GM23338 (cell line): ENCODE results near the gene TUB. TPM values are rescaled to one million over a fixed set of nuclear protein-coding genes. Genes with fewer than 3 reads are reported as not detected.

ENCODE experiments used
- ATAC-seq: fragments of 200-7000 bp; cut with Tn5 transposase; 3 replicates; pipeline ENCODE4 v1.9.1; 2020
- DNase-seq: peaks from one replicate; pipeline ENCODE4 v3.0.0-alpha.2; 2015; ENCODE audit warnings: low spot score
- H2AFZ ChIP-seq: fragments of 200-600 bp; sonication (generic); 2 replicates; pipeline ENCODE4 v1.8.0; 2016; ENCODE audit warnings: antibody characterized with exemption, mild to moderate bottlenecking, moderate library complexity
- H3F3A ChIP-seq: fragments of 200-600 bp; sonication (generic); replicated peaks from 2 replicates; pipeline ENCODE4 v1.8.0; 2017; ENCODE audit warnings: antibody characterized with exemption, mixed run types, low read depth
- H3K27ac ChIP-seq: fragments of 200-600 bp; sonication (generic); 2 replicates; pipeline ENCODE4 v1.6.1; 2016; ENCODE audit warnings: low read depth
- H3K27me3 ChIP-seq: fragments of 200-600 bp; sonication (generic); 2 replicates; pipeline ENCODE4 v1.8.0; 2016; ENCODE audit warnings: mild to moderate bottlenecking, mixed run types, moderate library complexity; ENCODE audit not compliant: insufficient read depth
- H3K36me3 ChIP-seq: fragments of 200-600 bp; sonication (generic); 2 replicates; pipeline ENCODE4 v1.8.0; 2016; ENCODE audit warnings: mild to moderate bottlenecking; ENCODE audit not compliant: insufficient read depth
- H3K4me1 ChIP-seq: fragments of 200-600 bp; sonication (generic); 2 replicates; pipeline ENCODE4 v1.8.0; 2016; ENCODE audit warnings: mild to moderate bottlenecking, moderate library complexity; ENCODE audit not compliant: insufficient read depth
- H3K4me2 ChIP-seq: fragments of 200-600 bp; sonication (generic); 2 replicates; pipeline ENCODE4 v1.7.1; 2017; ENCODE audit warnings: mixed run types
- H3K4me3 ChIP-seq: fragments of 200-600 bp; sonication (generic); 2 replicates; pipeline ENCODE4 v1.6.1; 2016; ENCODE audit warnings: mixed run types
- H3K79me2 ChIP-seq: fragments of 200-600 bp; sonication (generic); replicated peaks from 2 replicates; pipeline ENCODE4 v1.8.0; 2017; ENCODE audit warnings: mild to moderate bottlenecking; ENCODE audit not compliant: insufficient read depth
- H3K9me2 ChIP-seq: fragments of 200-600 bp; sonication (generic); 2 replicates; pipeline ENCODE4 v1.8.0; 2017; ENCODE audit not compliant: insufficient read depth
- H4K20me1 ChIP-seq: fragments of 200-600 bp; sonication (generic); replicated peaks from 2 replicates; pipeline ENCODE4 v1.8.0; 2017; ENCODE audit warnings: mild to moderate bottlenecking; ENCODE audit not compliant: insufficient read depth
- H3K27ac Mint-ChIP-seq: 2 replicates; pipeline ENCODE4 v1.8.0; 2020; ENCODE audit warnings: inconsistent platforms, mild to moderate bottlenecking, moderate library complexity, mixed read lengths
- H3K27me3 Mint-ChIP-seq: 3 replicates; pipeline ENCODE4 v1.8.0; 2022; ENCODE audit warnings: low read depth, mild to moderate bottlenecking, moderate library complexity, mixed read lengths, inconsistent platforms; ENCODE audit not compliant: insufficient read depth, poor library complexity
- H3K36me3 Mint-ChIP-seq: 3 replicates; pipeline ENCODE4 v1.8.0; 2021; ENCODE audit warnings: low read depth, mild to moderate bottlenecking, inconsistent platforms, moderate library complexity, mixed read lengths
- H3K4me1 Mint-ChIP-seq: 3 replicates; pipeline ENCODE4 v1.8.0; 2020; ENCODE audit warnings: mild to moderate bottlenecking, inconsistent platforms, mixed read lengths
- H3K4me3 Mint-ChIP-seq: 3 replicates; pipeline ENCODE4 v1.8.0; 2021; ENCODE audit warnings: moderate library complexity, mild to moderate bottlenecking, inconsistent platforms, mixed read lengths
- H3K9me3 Mint-ChIP-seq: 3 replicates; pipeline ENCODE4 v1.8.0; 2020; ENCODE audit warnings: moderate library complexity, mild to moderate bottlenecking, inconsistent platforms, mixed read lengths
- EZH2 ChIP-seq: fragments of 200-600 bp; sonication (generic); IDR thresholded peaks from one replicate; pipeline ENCODE4 v1.8.0; 2017; ENCODE audit warnings: antibody characterized with exemption, mild to moderate bottlenecking, low read depth; ENCODE audit not compliant: unreplicated experiment
- EZH2phosphoT487 ChIP-seq: fragments of 200-600 bp; sonication (generic); IDR thresholded peaks from one replicate; pipeline ENCODE4 v1.8.1; 2018; ENCODE audit warnings: antibody characterized with exemption; ENCODE audit not compliant: unreplicated experiment
- JUNB ChIP-seq: IDR thresholded peaks from one replicate; pipeline ENCODE4 v1.6.1; 2016; ENCODE audit warnings: antibody characterized with exemption; ENCODE audit not compliant: unreplicated experiment
- NANOG ChIP-seq: IDR thresholded peaks from 2 replicates; pipeline ENCODE4 v1.6.1; 2016; ENCODE audit warnings: antibody characterized with exemption, borderline replicate concordance
- POLR2AphosphoS5 ChIP-seq: IDR thresholded peaks from 2 replicates; pipeline ENCODE4 v1.6.1; 2016; ENCODE audit warnings: antibody characterized with exemption, low read depth
- STAT1 ChIP-seq: IDR thresholded peaks from one replicate; pipeline ENCODE4 v1.6.1; 2016; ENCODE audit warnings: antibody characterized with exemption; ENCODE audit not compliant: unreplicated experiment
- ZNF462 ChIP-seq: fragments of 250-450 bp; sonication (Bioruptor Pico); IDR thresholded peaks from 2 replicates; pipeline ENCODE4 v1.5.0; 2020; ENCODE audit warnings: mild to moderate bottlenecking, moderate library complexity
- polyA plus RNA-seq: library from polyadenylated mRNA; unstranded; fragments of >200 nt; fragmentation: Nextera tagmentation; extraction: Ambion mirVana; gene quantifications from 2 replicates; pipeline ENCODE4 v1.2.1, GENCODE V29; 2016
- total RNA-seq: library from RNA; depleted of rRNA; stranded (reverse); fragments of >200 nt; shearing (Covaris generic); gene quantifications from 2 replicates; pipeline ENCODE4 v1.2.3, GENCODE V29; 2014
- TF ChIP-seq, protein P1 (sequence below), 2 experiments: fragments of 200-600 bp in 1 of 2; sonication (generic) in 1 of 2; conservative IDR thresholded peaks; 2 replicates each; pipeline versions ENCODE4 v1.5.1 to v1.6.1; 2016 to 2017; ENCODE audit warnings: antibody characterized with exemption in 2 of 2, low read depth in 2 of 2, mild to moderate bottlenecking in 2 of 2, moderate library complexity in 1 of 2
- TF ChIP-seq, protein P2 (sequence below): IDR thresholded peaks from 2 replicates; pipeline ENCODE4 v1.6.1; 2016; ENCODE audit warnings: antibody characterized with exemption

The TUB gene
- total and polyA plus RNA-seq, 2 experiments from 2014 or later = 5.5 to 30.4 TPM

DNA sequence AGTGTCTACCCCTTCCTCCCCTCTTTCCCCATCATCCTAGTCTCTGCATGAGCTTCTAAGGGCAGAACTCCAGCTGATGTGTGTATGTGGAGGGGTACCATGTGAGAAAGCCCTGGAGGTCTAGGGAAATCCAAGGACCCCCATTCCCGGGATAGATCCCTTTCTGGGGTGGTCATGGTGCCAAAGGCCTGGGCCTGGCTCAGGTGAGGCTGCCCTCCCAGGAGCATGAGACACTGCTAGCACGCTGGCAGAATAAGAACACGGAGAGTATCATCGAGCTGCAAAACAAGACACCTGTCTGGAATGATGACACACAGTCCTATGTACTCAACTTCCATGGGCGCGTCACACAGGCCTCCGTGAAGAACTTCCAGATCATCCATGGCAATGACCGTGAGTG is 19.6 kb downstream of the TUB start:
- H3K27ac Mint-ChIP-seq = no peak overlapping the region

More for the DNA sequence above, 19.6 kb downstream of the TUB start:
- Histone ChIP-seq H4K20me1 (peaks cover 4% of the 10 kb centered on the region; the same call in 1 of the 2 replicates), H2AFZ (no peak overlapping the region), H3K9me2 (no peaks in the 10 kb centered on the region), H3K4me3 (no peak overlapping the region), H3K4me2 (no peak overlapping the region), H3F3A (no peaks in the 10 kb centered on the region), H3K27ac (no peak overlapping the region), H3K4me1 (no peaks in the 10 kb centered on the region), H3K79me2 (no peaks in the 10 kb centered on the region), H3K27me3 (no peaks in the 10 kb centered on the region), H3K36me3 (peaks cover 16% of the 10 kb centered on the region)
- ATAC-seq (no peak), DNase-seq (no peak)
- Mint-ChIP-seq H3K36me3 (peaks cover 23% of the 10 kb centered on the region), H3K27me3 (peaks cover 2% of the 10 kb centered on the region), H3K4me1 (no peaks in the 10 kb centered on the region), H3K9me3 (no peaks in the 10 kb centered on the region), H3K4me3 (no peak overlapping the region)
- TF ChIP-seq ZNF462 (CRISPR knock-in tag) (no peak), STAT1 (no peak), EZH2phosphoT487 (no peak), EZH2 (no peak), JUNB (no peak), POLR2AphosphoS5 (no peak), NANOG (no peak)
- TF ChIP-seq, protein P1, sequence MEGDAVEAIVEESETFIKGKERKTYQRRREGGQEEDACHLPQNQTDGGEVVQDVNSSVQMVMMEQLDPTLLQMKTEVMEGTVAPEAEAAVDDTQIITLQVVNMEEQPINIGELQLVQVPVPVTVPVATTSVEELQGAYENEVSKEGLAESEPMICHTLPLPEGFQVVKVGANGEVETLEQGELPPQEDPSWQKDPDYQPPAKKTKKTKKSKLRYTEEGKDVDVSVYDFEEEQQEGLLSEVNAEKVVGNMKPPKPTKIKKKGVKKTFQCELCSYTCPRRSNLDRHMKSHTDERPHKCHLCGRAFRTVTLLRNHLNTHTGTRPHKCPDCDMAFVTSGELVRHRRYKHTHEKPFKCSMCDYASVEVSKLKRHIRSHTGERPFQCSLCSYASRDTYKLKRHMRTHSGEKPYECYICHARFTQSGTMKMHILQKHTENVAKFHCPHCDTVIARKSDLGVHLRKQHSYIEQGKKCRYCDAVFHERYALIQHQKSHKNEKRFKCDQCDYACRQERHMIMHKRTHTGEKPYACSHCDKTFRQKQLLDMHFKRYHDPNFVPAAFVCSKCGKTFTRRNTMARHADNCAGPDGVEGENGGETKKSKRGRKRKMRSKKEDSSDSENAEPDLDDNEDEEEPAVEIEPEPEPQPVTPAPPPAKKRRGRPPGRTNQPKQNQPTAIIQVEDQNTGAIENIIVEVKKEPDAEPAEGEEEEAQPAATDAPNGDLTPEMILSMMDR (conservative IDR thresholded peaks at IDR 0.05; ENCODE audit: low read depth in 2 of 2) = no peak
- TF ChIP-seq, protein P2, sequence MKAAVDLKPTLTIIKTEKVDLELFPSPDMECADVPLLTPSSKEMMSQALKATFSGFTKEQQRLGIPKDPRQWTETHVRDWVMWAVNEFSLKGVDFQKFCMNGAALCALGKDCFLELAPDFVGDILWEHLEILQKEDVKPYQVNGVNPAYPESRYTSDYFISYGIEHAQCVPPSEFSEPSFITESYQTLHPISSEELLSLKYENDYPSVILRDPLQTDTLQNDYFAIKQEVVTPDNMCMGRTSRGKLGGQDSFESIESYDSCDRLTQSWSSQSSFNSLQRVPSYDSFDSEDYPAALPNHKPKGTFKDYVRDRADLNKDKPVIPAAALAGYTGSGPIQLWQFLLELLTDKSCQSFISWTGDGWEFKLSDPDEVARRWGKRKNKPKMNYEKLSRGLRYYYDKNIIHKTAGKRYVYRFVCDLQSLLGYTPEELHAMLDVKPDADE = no peak
